Measurements from ENCODE around the gene CALM3.

Gene CALM3

GRCh38 chr19:46650445-46650844, 49.3 kb downstream of the CALM3 start:
- TF ChIP-seq CTCF (IDR thresholded peaks at IDR 0.05), result no peak

GRCh38 chr19:46654621-46655152, 53.6 kb downstream of the CALM3 start:
- TF ChIP-seq CTCF (IDR thresholded peaks at IDR 0.05), result no peak

GRCh38 chr19:46656541-46656940, 55.4 kb downstream of the CALM3 start:
- TF ChIP-seq CTCF (IDR thresholded peaks at IDR 0.05), result no peak

- no peak for TF ChIP-seq CTCF (IDR thresholded peaks at IDR 0.05)
Observed at GRCh38 chr19:46659151-46660007, 58.2 kb downstream of the CALM3 start.

GRCh38 chr19:46660008-46660517, 58.9 kb downstream of the CALM3 start:
- no peak for TF ChIP-seq CTCF (IDR thresholded peaks at IDR 0.05)

Measured in LNCAP (cell line).